HG02884 (cell line): ENCODE data around the gene MBLAC1.

Source experiments
- ATAC-seq: cut with Tn5 transposase; IDR thresholded peaks from one replicate; pipeline ENCODE4 v1.9.1; 2021; ENCODE audit warnings: mild to moderate bottlenecking, moderate library complexity; ENCODE audit not compliant: unreplicated experiment

Gene MBLAC1

GRCh38 chr7:100095289-100095688 lies 31.5 kb upstream of the MBLAC1 start:
- no peak for ATAC-seq

- ATAC-seq, result no peak
Measured at GRCh38 chr7:100095704-100096103, 31.1 kb upstream of the MBLAC1 start.

GRCh38 chr7:100098913-100099312 lies 27.9 kb upstream of the MBLAC1 start:
- ATAC-seq, result no peak

- no peak for ATAC-seq
Measured at GRCh38 chr7:100099452-100099851, 27.3 kb upstream of the MBLAC1 start.

- ATAC-seq, result peak; percentile 69
Measured at GRCh38 chr7:100100420-100101015, 26.2 kb upstream of the MBLAC1 start.

GRCh38 chr7:100101016-100101862 lies 25.5 kb upstream of the MBLAC1 start, which contains the start of the genes AP4M1 and MCM7:
TSS of gene AP4M1 (plus strand) at chr7:100101643. CDS start at chr7:100101715, 72 bp downstream.
TSS of gene MCM7 (minus strand) at chr7:100101397. CDS start at chr7:100101294, 103 bp downstream.
- ATAC-seq, result peak; percentile 80

GRCh38 chr7:100102950-100103840 lies 23.6 kb upstream of the MBLAC1 start:
- no peak for ATAC-seq

GRCh38 chr7:100105534-100105933 lies 21.2 kb upstream of the MBLAC1 start:
- ATAC-seq, result no peak

GRCh38 chr7:100106633-100107032 lies 20.1 kb upstream of the MBLAC1 start:
- ATAC-seq, result no peak

- ATAC-seq, result no peak
Measured at GRCh38 chr7:100107125-100107737, 19.5 kb upstream of the MBLAC1 start.

- ATAC-seq, result no peak
Measured at GRCh38 chr7:100107890-100108289, 18.9 kb upstream of the MBLAC1 start.

- ATAC-seq, result no peak
Measured at GRCh38 chr7:100109521-100110163, 17.1 kb upstream of the MBLAC1 start.

- ATAC-seq, result no peak
Measured at GRCh38 chr7:100111156-100111555, 15.6 kb upstream of the MBLAC1 start.

GRCh38 chr7:100111914-100112313 lies 14.9 kb upstream of the MBLAC1 start:
- no peak for ATAC-seq

- ATAC-seq, result no peak
Measured at GRCh38 chr7:100115026-100115425, 11.7 kb upstream of the MBLAC1 start.

GRCh38 chr7:100118388-100119071 lies 8.2 kb upstream of the MBLAC1 start:
- ATAC-seq, result no peak

GRCh38 chr7:100119072-100119969 lies 7.4 kb upstream of the MBLAC1 start, which contains the start of the genes CNPY4 and TAF6:
TSS of gene CNPY4 (plus strand) at chr7:100119634. CDS start at chr7:100119745, 111 bp downstream.
TSS of gene TAF6 (minus strand) at chr7:100119358. CDS start at chr7:100114209, 5,149 bp downstream.
- peak; percentile 63 for ATAC-seq

- peak; percentile 22 for ATAC-seq
Measured at GRCh38 chr7:100119970-100120732, 6.6 kb upstream of the MBLAC1 start.
